Gastroesophageal sphincter (tissue), 4 donors: ENCODE results near the gene RPS6KB2. TPM values are rescaled to one million over a fixed set of nuclear protein-coding genes. Genes with fewer than 3 reads are reported as not detected.

Source experiments
- ATAC-seq: fragments of 150-250 bp; one replicate; pipeline ENCODE4 v1.9.1; 2016; ENCODE audit warnings: mild to moderate bottlenecking, moderate library complexity
- H3K27ac ChIP-seq, 4 donors: fragments of 200-600 bp; sonication (generic) in 3 of 4; 1 replicate in 3 of 4; 2 replicates in 1 of 4; pipeline ENCODE4 v1.5.1; 2016 to 2019
- H3K27me3 ChIP-seq: fragments of 200-600 bp; sonication (generic); one replicate; pipeline ENCODE4 v1.5.1; 2019
- H3K36me3 ChIP-seq, 2 donors: fragments of 200-600 bp; sonication (generic); one replicate each; pipeline ENCODE4 v1.5.1; 2019; ENCODE audit warnings: control low read depth in 1 of 2
- H3K4me1 ChIP-seq, 3 donors: fragments of 200-600 bp; sonication (generic); 1 replicate in 2 of 3; 2 replicates in 1 of 3; pipeline ENCODE4 v1.5.1; 2016 to 2019; ENCODE audit warnings: control low read depth in 2 of 3
- H3K4me3 ChIP-seq, 2 donors: fragments of 200-600 bp; sonication (generic); one replicate each; pipeline ENCODE4 v1.5.1; 2019; ENCODE audit warnings: mild to moderate bottlenecking in 1 of 2, moderate library complexity in 1 of 2
- H3K9me3 ChIP-seq, 3 donors: fragments of 200-600 bp; sonication (generic); one replicate each; pipeline ENCODE4 v1.5.1; 2017 to 2019; ENCODE audit warnings: control low read depth in 2 of 3
- EP300 ChIP-seq: sonication (generic); formaldehyde crosslinking; IDR thresholded peaks from one replicate; pipeline ENCODE4 v1.6.1; 2017; ENCODE audit warnings: antibody characterized with exemption, mild to moderate bottlenecking
- POLR2A ChIP-seq, 2 donors: fragments of 450-650 bp; IDR thresholded peaks; one replicate each; pipeline ENCODE4 v1.6.1; 2017; ENCODE audit warnings: antibody characterized with exemption in 2 of 2, mild to moderate bottlenecking in 2 of 2, moderate library complexity in 1 of 2
- POLR2AphosphoS5 ChIP-seq: sonication (generic); formaldehyde crosslinking; IDR thresholded peaks from one replicate; pipeline ENCODE4 v1.6.1; 2017; ENCODE audit warnings: antibody characterized with exemption
- WGBS, 2 donors: methylation state at CpG; one replicate each; pipeline ENCODE4 v1.1.5; 2018; ENCODE audit warnings: low coverage in 1 of 2; 5-methylcytosine and 5-hydroxymethylcytosine counted together
- total RNA-seq, 4 donors: library from RNA; depleted of rRNA; stranded (reverse); fragments of >200 nt; gene quantifications; one replicate each; pipeline ENCODE4 v1.1.0, GENCODE V29; 2016
- TF ChIP-seq, protein P1 (sequence below), 4 experiments: fragments of 200-600 bp in 2 of 4; fragments of 450-650 bp in 2 of 4; sonication (generic) in 1 of 4; IDR thresholded peaks; one replicate each; pipeline ENCODE4 v1.5.1; 2017 to 2019; ENCODE audit warnings: antibody characterized with exemption in 4 of 4, mild to moderate bottlenecking in 2 of 4, moderate library complexity in 2 of 4

RPS6KB2 gene
- total RNA-seq, 4 donors from 2014 or later = 35.8 to 49.7 (median 45.6) TPM

DNA sequence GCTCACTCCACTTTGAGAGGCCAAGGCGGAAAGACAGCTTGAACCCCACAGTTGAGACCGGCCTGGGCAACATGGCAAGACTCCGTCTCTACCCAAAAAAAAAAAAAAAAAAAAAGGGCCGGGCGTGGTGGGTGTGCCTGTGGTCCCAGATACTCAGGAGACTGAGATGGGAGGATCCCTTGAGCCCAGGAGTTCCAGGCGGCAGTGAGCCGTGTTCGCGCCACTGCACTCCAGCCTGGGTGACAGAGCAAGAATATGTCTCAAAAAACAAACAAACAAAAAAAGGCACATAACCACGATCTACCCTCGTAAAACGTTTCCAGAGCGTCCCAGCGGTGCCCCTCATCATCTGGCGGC is 37.4 kb upstream of the RPS6KB2 start:
- peak overlapping the region; percentile 50 to 90 (median 88) for H3K27ac ChIP-seq
- 2 to 4% methylated on average over 12 to 13 of the region's 15 CpGs for WGBS, 2 donors
- ATAC-seq = no peak

DNA sequence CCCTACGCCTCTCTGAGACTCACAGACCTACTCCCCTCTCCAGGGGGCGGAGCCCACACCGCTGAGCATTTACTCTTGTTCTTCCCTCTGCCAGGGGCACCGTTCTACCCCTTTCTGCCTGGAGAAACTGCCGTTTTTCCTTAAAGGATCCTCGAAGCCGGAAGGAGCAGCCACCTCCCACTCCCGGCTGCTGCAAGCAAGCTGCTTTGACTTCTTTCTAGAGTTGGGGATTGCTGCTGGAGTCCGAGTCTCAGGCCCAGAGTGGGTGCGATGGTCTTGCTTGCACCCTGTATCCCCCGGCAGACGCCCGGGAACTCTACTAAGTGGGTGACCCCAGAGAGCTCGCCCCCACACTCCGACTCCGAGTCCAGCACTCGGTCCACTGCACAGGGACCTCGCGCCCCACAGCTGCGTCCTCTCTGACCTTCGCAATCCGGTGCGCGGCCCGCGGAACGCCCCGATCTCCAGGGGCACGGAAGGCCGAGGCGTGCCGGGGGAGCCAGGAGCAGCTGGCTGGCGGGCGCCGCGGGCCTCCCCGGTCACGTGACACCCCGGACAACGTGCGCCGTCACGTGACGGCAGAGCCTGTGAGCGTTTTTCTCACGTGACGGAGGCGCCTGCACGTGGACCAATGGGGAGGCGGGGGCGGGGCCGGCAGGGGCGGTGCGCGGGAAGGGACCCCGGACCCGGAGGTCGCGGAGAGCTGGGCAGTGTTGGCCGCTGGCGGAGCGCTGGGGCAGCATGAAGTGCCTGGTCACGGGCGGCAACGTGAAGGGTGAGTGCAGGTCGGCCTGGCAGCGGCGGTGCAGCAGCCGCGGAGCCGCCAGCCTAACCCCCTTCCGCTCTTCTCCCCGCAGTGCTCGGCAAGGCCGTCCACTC is 36.8 kb upstream of the RPS6KB2 start, which contains the start of gene RAD9A:
RAD9A (plus strand) TSS at position 683 of the 879 bp plus-strand sequence; CDS start at position 742, 59 bp downstream.
- WGBS, 2 donors = 0% methylated on average over 3 to 8 of the region's 75 CpGs
- no peaks in the 10 kb centered on the region for H3K27me3 ChIP-seq
- peaks cover 0 to 45% (median 10%) of the 10 kb centered on the region in 3 donors for H3K4me1 ChIP-seq
- no peaks in the 10 kb centered on the region for H3K9me3 ChIP-seq
- peak; percentile 86 for ATAC-seq
- H3K27ac ChIP-seq = peak within 1 kb of the TSS; percentile 50 to 90 (median 88)
- H3K4me3 ChIP-seq = peak within 1 kb of the TSS; percentile 67 to 78
- TF ChIP-seq POLR2AphosphoS5 = peak; percentile 78
- no peak for TF ChIP-seq EP300
- TF ChIP-seq POLR2A (IDR thresholded peaks at IDR 0.05) = peak; percentile 55 to 78
- TF ChIP-seq, protein P1, sequence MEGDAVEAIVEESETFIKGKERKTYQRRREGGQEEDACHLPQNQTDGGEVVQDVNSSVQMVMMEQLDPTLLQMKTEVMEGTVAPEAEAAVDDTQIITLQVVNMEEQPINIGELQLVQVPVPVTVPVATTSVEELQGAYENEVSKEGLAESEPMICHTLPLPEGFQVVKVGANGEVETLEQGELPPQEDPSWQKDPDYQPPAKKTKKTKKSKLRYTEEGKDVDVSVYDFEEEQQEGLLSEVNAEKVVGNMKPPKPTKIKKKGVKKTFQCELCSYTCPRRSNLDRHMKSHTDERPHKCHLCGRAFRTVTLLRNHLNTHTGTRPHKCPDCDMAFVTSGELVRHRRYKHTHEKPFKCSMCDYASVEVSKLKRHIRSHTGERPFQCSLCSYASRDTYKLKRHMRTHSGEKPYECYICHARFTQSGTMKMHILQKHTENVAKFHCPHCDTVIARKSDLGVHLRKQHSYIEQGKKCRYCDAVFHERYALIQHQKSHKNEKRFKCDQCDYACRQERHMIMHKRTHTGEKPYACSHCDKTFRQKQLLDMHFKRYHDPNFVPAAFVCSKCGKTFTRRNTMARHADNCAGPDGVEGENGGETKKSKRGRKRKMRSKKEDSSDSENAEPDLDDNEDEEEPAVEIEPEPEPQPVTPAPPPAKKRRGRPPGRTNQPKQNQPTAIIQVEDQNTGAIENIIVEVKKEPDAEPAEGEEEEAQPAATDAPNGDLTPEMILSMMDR (IDR thresholded peaks at IDR 0.05) = no peak
- peaks cover 0 to 32% of the 10 kb centered on the region in 2 donors for H3K36me3 ChIP-seq

More for the DNA sequence above, 37.4 kb upstream of the RPS6KB2 start:
- Histone ChIP-seq H3K4me3 (peak overlapping the region; percentile 67 to 78), H3K27me3 (no peaks in the 10 kb centered on the region), H3K9me3 (no peaks in the 10 kb centered on the region), H3K4me1 (peaks cover 0 to 42% (median 10%) of the 10 kb centered on the region in 3 donors), H3K36me3 (peaks cover 0 to 26% of the 10 kb centered on the region in 2 donors)
- TF ChIP-seq POLR2A (IDR thresholded peaks at IDR 0.05) = no peak
- no peak for TF ChIP-seq EP300
- TF ChIP-seq, protein P1 (IDR thresholded peaks at IDR 0.05) = no peak
- no peak for TF ChIP-seq POLR2AphosphoS5

DNA sequence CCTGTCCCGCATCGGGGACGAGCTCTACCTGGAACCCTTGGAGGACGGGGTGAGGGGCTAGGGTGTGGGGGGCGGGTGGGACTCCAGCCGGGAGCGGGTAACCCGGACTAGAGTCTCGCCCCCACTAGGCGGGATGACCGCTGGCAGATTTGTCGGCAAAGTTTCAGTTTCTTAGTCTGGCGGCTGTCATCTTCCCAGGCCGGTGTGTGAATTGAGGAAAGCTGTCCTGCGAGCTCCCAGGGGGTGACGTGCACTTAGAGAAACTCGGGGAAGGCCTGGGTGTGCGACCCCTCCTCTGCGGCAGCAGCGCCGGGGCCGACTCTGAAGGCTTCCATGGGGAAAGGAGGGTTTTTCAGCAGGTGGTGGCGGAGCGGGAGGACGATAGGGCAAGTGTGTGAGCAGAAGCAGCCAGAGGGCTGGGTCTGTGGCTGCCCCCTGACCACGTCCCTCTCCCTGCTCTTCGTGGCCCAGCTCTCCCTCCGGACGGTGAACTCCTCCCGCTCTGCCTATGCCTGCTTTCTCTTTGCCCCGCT is 36.0 kb upstream of the RPS6KB2 start:
- ATAC-seq = no peak
- no peaks in the 10 kb centered on the region for H3K9me3 ChIP-seq
- no peaks in the 10 kb centered on the region for H3K27me3 ChIP-seq
- H3K36me3 ChIP-seq = peaks cover 0 to 39% of the 10 kb centered on the region in 2 donors
- H3K27ac ChIP-seq = peak overlapping the region; percentile 50 to 90 (median 88)
- WGBS, 2 donors = 10% methylated on average over 8 of the region's 31 CpGs; no CpG with 5 or more reads in 1 of the 2 donors
- H3K4me3 ChIP-seq = peak overlapping the region; percentile 67 to 78
- TF ChIP-seq EP300 (no peak), POLR2A (IDR thresholded peaks at IDR 0.05) (no peak), POLR2AphosphoS5 (no peak)
- TF ChIP-seq, protein P1 (IDR thresholded peaks at IDR 0.05) = no peak
- peaks cover 0 to 52% (median 10%) of the 10 kb centered on the region in 3 donors for H3K4me1 ChIP-seq

DNA sequence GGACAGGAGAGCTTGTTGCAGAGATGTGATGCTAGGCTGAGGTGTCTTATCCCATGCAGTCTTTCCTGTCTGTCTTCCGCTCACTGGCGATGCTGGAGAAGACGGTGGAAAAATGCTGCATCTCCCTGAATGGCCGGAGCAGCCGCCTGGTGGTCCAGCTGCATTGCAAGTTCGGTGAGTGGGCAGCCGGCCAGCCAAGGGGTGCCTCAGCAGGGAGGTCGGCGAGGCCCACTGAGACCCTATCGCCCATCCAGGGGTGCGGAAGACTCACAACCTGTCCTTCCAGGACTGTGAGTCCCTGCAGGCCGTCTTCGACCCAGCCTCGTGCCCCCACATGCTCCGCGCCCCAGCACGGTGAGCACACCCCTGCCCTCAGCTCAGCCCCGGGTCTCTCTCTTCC is 34.9 kb upstream of the RPS6KB2 start:
- no peaks in the 10 kb centered on the region for H3K9me3 ChIP-seq
- ATAC-seq = no peak
- TF ChIP-seq, protein P1 (IDR thresholded peaks at IDR 0.05) = no peak
- TF ChIP-seq EP300 (no peak), POLR2A (IDR thresholded peaks at IDR 0.05) (no peak), POLR2AphosphoS5 (no peak)
- no peaks in the 10 kb centered on the region for H3K27me3 ChIP-seq
- 83 to 92% methylated on average over 2 to 18 of the region's 18 CpGs for WGBS, 2 donors
- H3K4me1 ChIP-seq = peaks cover 0 to 64% (median 10%) of the 10 kb centered on the region in 3 donors
- H3K36me3 ChIP-seq = peaks cover 0 to 51% of the 10 kb centered on the region in 2 donors
- H3K4me3 ChIP-seq = no peak overlapping the region
- no peak overlapping the region for H3K27ac ChIP-seq
